ENCODE measurements around the gene LCK.
"Not testable (repeated sequence)": the region's sequence is repeated elsewhere in the genome, so short reads cannot be mapped to it uniquely, and the experiment has no call there.

LCK gene

GRCh38 chr1:32232558-32233304 lies 18.3 kb upstream of the LCK start:
- DNase-seq: no peak
- in situ Hi-C loops (cut with HindIII; ENCODE audit: low pct_ligation_motif_present, low pct_unique_long_range_greater_than_20kb, low sequenced_read_pairs): no loop called here

GRCh38 chr1:32234792-32235191 lies 16.3 kb upstream of the LCK start:
- DNase-seq: no peak
- in situ Hi-C loops (cut with HindIII; ENCODE audit: low pct_ligation_motif_present, low pct_unique_long_range_greater_than_20kb, low sequenced_read_pairs): no loop called here

- in situ Hi-C loops (cut with HindIII; ENCODE audit: low pct_ligation_motif_present, low pct_unique_long_range_greater_than_20kb, low sequenced_read_pairs): no loop called here
- DNase-seq: no peak
Observed at GRCh38 chr1:32239337-32239736, 11.7 kb upstream of the LCK start.

- DNase-seq: no peak
- in situ Hi-C loops (cut with HindIII; ENCODE audit: low pct_ligation_motif_present, low pct_unique_long_range_greater_than_20kb, low sequenced_read_pairs): no loop called here
Observed at GRCh38 chr1:32239790-32240139, 11.3 kb upstream of the LCK start.

GRCh38 chr1:32240140-32240951 lies 10.7 kb upstream of the LCK start:
- in situ Hi-C loops (cut with HindIII; ENCODE audit: low pct_ligation_motif_present, low pct_unique_long_range_greater_than_20kb, low sequenced_read_pairs): no loop called here
- DNase-seq: peak; percentile 67

GRCh38 chr1:32241001-32241763 lies 9.9 kb upstream of the LCK start:
- in situ Hi-C loops (cut with HindIII; ENCODE audit: low pct_ligation_motif_present, low pct_unique_long_range_greater_than_20kb, low sequenced_read_pairs): no loop called here
- peak; percentile 42 for DNase-seq

GRCh38 chr1:32242341-32242851 lies 8.7 kb upstream of the LCK start:
- DNase-seq: no peak
- in situ Hi-C loops (cut with HindIII; ENCODE audit: low pct_ligation_motif_present, low pct_unique_long_range_greater_than_20kb, low sequenced_read_pairs): no loop called here

- in situ Hi-C loops (cut with HindIII; ENCODE audit: low pct_ligation_motif_present, low pct_unique_long_range_greater_than_20kb, low sequenced_read_pairs): no loop called here
- no peak for DNase-seq
Observed at GRCh38 chr1:32246888-32247273, 4.2 kb upstream of the LCK start, which contains the start of gene FAM167B. TSS of gene FAM167B (plus strand) at chr1:32247222. CDS start at chr1:32247422, 200 bp downstream.

- in situ Hi-C loops (cut with HindIII; ENCODE audit: low pct_ligation_motif_present, low pct_unique_long_range_greater_than_20kb, low sequenced_read_pairs): no loop called here
- no peak for DNase-seq
Observed at GRCh38 chr1:32247452-32247851, 3.6 kb upstream of the LCK start.

GRCh38 chr1:32247983-32248889 lies 2.8 kb upstream of the LCK start:
- DNase-seq: peak; percentile 13
- in situ Hi-C loops (cut with HindIII; ENCODE audit: low pct_ligation_motif_present, low pct_unique_long_range_greater_than_20kb, low sequenced_read_pairs): no loop called here

GRCh38 chr1:32249831-32250525 lies 1.1 kb upstream of the LCK start:
- in situ Hi-C loops (cut with HindIII; ENCODE audit: low pct_ligation_motif_present, low pct_unique_long_range_greater_than_20kb, low sequenced_read_pairs): no loop called here
- peak; percentile 51 for DNase-seq

GRCh38 chr1:32255072-32256071 lies 4.3 kb downstream of the LCK start:
- DNase-seq: no peak
- in situ Hi-C loops (cut with HindIII; ENCODE audit: low pct_ligation_motif_present, low pct_unique_long_range_greater_than_20kb, low sequenced_read_pairs): no loop called here

- in situ Hi-C loops (cut with HindIII; ENCODE audit: low pct_ligation_motif_present, low pct_unique_long_range_greater_than_20kb, low sequenced_read_pairs): no loop called here
- no peak for DNase-seq
Observed at GRCh38 chr1:32256473-32257226, 5.6 kb downstream of the LCK start.

- in situ Hi-C loops (cut with HindIII; ENCODE audit: low pct_ligation_motif_present, low pct_unique_long_range_greater_than_20kb, low sequenced_read_pairs): no loop called here
- DNase-seq: no peak
Observed at GRCh38 chr1:32257227-32257508, 6.1 kb downstream of the LCK start.

GRCh38 chr1:32263236-32263593 lies 12.2 kb downstream of the LCK start:
- DNase-seq; in situ Hi-C loops (cut with HindIII; ENCODE audit: low pct_ligation_motif_present, low pct_unique_long_range_greater_than_20kb, low sequenced_read_pairs): not testable (repeated sequence)

- DNase-seq: no peak
- in situ Hi-C loops (cut with HindIII; ENCODE audit: low pct_ligation_motif_present, low pct_unique_long_range_greater_than_20kb, low sequenced_read_pairs): no loop called here
Observed at GRCh38 chr1:32263744-32264143, 12.7 kb downstream of the LCK start.

Data from ACHN (cell line).